Activated effector memory CD4-positive, alpha-beta T cell treated with Interleukin-2 at 50 U/mL for 16 hours (primary cell): Measurements from ENCODE around the gene ASB1.

Experiments
- DNase-seq: peaks from one replicate; pipeline ENCODE4 v3.0.0-alpha.2; 2020

ASB1 gene

GRCh38 chr2:238498188-238498587 lies 71.5 kb downstream of the ASB1 start:
- no peak for DNase-seq

- no peak for DNase-seq
Observed at GRCh38 chr2:238498691-238499295, 72.1 kb downstream of the ASB1 start.

GRCh38 chr2:238499731-238500580 lies 73.2 kb downstream of the ASB1 start:
- DNase-seq = no peak

- no peak for DNase-seq
Observed at GRCh38 chr2:238501311-238501710, 74.6 kb downstream of the ASB1 start.
